ENCODE measurements around the gene PCDHGA11. TPM values are rescaled to one million over a fixed set of nuclear protein-coding genes. Genes with fewer than 3 reads are reported as not detected.
"Not testable (repeated sequence)": the region's sequence is repeated elsewhere in the genome, so short reads cannot be mapped to it uniquely, and the experiment has no call there.

PCDHGA11 gene
- 5.1 TPM for total RNA-seq

DNA sequence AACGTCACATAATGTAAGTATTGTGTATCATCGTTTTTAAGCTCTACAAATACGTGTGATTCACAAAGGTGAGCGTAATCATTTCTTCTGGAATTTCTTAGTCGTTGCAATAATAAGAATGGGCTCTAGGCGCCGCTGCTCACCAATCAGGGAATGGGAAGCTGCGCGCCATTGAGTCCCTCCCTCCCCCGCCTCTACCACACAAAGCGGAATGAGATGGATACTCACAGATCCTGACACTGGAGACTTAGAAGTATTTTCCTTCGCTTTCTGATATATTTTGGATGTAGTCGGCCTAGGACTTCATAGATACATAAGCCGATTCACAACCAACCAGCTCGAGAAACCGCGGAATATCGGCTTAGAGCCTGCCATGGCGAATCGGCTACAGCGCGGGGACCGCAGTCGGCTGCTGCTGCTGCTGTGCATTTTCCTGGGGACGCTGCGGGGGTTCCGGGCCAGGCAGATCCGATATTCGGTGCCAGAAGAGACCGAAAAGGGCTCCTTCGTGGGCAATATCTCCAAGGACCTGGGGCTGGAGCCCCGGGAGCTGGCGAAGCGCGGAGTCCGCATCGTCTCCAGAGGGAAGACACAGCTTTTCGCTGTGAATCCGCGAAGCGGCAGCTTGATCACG, at the start of gene PCDHGA11:
Gene PCDHGA11 (plus strand): TSS at position 197 of the 634 bp plus-strand sequence. CDS start 177 bp downstream, at position 374.
- no peak for DNase-seq (ENCODE audit: low spot score)

DNA sequence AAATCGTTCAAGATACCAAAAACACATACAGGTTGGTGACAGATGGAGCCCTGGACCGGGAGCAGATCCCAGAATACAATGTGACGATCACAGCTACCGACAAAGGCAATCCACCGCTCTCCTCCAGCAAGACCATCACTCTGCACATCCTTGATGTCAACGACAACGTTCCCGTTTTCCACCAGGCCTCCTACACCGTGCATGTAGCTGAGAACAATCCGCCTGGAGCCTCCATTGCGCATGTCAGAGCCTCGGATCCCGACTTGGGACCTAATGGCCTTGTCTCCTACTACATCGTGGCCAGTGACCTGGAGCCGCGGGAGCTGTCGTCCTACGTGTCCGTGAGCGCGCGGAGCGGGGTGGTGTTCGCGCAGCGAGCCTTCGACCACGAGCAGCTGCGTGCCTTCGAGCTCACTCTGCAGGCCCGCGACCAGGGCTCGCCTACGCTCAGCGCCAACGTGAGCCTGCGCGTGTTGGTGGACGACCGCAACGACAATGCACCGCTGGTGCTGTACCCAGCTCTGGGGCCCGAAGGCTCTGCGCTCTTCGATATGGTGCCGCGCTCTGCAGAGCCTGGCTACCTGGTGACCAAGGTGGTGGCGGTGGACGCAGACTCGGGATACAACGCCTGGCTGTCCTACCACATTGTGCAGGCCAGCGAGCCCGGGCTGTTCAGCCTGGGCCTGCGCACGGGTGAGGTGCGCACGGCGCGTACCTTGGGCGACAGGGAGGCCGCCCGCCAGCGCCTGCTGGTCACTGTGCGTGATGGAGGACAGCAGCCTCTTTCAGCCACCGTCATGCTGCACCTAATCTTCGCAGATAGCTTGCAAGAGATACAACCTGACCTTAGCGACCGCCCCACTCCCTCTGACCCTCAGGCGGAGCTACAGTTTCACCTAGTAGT, 49.0 kb upstream of the PCDHGA11 start:
- DNase-seq (ENCODE audit: low spot score): no peak

DNA sequence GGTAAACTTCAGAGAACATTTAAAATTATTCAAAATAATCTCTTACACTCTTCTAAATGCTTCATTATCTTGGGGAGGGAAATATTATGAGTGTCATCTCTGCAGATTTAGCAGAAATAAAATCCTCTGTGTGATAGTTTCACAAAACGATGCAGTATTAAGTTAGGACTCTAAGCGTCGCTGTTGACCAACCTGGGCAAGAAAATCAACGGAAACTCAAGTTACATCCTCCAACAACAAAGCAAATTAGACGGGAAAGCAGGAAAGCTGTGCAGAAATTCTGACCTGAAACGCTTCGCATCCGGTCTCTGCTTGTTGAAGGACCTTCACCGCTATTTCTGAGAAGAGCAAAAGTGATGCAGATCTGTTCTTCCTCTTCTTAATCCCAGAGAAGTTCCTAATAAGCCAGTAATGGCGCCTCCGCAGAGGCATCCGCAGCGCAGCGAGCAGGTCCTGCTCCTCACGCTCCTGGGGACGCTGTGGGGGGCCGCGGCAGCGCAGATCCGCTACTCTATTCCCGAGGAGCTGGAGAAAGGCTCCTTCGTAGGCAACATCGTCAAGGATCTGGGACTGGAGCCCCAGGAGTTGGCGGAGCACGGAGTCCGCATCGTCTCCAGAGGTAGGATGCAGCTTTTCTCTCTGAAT, 47.1 kb upstream of the PCDHGA11 start, which contains the start of gene PCDHGA6:
Gene PCDHGA6 (plus strand): TSS at position 219 of the 645 bp plus-strand sequence. CDS start 193 bp downstream, at position 412.
- no peak for DNase-seq (ENCODE audit: low spot score)

DNA sequence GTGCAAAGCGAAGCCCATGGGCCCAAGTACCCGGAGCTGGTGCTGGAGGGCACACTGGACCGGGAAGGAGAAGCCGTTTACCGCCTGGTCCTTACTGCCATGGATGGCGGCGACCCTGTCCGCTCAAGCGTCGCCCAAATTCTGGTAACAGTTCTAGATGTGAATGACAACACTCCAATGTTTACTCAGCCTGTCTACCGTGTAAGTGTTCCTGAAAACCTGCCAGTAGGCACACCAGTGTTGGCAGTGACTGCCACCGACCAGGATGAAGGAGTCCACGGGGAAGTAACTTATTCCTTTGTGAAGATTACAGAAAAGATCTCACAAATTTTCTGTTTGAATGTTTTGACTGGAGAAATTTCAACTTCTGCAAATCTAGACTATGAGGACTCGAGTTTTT, 46.2 kb upstream of the PCDHGA11 start:
- no peak for DNase-seq (ENCODE audit: low spot score)

DNA sequence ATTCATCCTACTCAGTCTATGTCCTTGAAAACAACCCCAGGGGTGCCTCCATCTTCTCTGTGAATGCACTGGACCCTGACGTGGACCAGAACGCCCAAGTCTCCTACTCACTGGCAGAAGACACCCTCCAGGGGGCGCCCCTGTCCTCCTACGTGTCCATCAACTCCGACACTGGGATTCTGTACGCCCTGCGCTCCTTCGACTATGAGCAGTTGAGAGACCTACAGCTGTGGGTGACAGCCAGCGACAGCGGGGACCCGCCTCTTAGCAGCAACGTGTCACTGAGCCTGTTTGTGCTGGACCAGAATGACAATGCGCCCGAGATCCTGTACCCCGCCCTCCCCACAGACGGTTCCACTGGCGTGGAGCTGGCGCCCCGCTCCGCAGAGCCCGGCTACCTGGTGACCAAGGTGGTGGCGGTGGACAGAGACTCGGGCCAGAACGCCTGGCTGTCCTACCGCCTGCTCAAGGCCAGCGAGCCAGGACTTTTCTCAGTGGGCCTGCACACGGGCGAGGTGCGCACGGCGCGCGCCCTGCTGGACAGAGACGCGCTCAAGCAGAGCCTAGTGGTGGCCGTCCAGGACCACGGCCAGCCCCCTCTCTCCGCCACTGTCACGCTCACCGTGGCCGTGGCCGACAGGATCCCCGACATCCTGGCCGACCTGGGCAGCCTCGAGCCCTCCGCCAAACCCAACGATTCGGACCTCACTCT, 45.3 kb upstream of the PCDHGA11 start:
- DNase-seq (ENCODE audit: low spot score): not testable (repeated sequence)

DNA sequence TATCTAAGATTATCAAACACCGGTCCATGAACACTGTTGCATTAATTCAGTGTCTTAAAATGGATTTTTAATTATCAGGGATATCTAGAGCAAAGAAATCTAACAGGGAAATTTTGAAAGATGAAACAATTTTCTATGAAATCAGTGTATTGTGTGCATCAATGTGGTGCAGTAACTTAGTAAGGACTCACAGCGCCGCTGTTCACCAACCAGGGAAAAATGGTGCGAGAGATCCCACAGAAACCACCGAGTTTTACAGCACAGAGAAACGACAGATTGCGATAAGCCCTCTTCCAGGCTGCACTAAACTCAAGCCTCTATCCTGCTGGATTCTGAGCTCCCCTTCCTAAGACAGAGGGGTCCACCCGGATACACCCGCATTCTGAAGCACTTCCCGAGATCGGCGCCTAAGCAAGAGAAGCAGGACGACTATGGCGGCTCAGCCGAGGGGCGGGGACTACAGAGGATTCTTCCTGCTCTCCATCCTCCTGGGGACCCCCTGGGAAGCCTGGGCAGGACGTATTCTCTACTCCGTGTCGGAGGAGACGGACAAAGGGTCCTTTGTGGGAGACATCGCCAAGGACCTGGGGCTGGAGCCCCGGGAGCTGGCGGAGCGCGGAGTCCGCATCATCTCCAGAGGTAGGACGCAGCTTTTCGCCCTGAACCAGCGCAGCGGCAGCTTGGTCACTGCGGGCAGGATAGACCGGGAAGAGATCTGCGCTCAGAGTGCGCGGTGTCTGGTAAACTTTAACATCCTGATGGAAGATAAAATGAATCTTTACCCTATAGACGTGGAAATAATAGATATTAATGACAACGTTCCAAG, 38.2 kb upstream of the PCDHGA11 start, which contains the start of gene PCDHGA7:
Gene PCDHGA7 (plus strand): TSS at position 274 of the 826 bp plus-strand sequence. CDS start 158 bp downstream, at position 432.
- no peak for DNase-seq (ENCODE audit: low spot score)

DNA sequence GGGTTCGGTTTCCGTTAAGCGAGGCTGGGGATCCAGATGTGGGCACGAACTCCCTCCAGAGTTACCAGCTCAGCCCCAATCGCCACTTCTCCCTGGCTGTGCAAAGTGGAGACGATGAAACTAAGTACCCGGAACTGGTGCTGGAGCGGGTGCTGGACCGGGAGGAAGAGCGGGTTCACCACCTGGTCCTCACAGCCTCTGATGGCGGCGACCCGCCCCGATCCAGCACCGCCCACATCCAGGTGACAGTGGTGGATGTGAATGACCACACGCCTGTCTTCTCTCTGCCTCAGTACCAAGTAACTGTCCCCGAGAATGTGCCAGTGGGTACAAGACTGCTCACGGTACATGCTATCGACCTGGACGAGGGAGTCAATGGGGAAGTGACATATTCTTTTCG, 37.5 kb upstream of the PCDHGA11 start:
- no peak for DNase-seq (ENCODE audit: low spot score)

DNA sequence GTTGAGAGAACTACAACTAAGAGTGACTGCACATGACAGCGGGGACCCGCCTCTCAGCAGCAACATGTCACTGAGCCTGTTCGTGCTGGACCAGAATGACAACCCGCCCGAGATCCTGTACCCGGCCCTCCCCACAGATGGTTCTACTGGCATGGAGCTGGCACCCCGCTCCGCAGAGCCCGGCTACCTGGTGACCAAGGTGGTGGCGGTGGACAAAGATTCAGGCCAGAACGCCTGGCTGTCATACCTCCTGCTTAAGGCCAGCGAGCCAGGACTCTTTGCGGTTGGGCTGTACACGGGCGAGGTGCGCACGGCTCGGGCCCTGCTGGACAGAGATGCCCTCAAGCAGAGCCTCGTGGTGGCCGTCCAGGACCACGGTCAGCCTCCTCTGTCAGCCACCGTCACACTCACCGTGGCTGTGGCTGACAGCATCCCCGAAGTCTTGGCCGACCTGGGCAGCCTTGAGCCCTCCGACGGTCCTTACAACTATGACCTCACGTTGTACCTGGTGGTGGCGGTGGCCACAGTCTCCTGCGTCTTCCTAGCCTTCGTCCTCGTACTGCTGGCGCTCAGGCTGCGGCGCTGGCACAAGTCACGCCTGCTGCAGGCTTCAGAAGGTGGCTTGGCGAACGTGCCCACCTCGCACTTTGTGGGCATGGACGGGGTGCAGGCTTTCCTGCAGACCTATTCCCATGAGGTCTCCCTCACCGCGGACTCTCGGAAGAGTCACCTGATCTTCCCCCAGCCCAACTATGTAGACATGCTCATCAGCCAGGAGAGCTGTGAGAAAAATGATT, 36.2 kb upstream of the PCDHGA11 start:
- no peak for DNase-seq (ENCODE audit: low spot score)

DNA sequence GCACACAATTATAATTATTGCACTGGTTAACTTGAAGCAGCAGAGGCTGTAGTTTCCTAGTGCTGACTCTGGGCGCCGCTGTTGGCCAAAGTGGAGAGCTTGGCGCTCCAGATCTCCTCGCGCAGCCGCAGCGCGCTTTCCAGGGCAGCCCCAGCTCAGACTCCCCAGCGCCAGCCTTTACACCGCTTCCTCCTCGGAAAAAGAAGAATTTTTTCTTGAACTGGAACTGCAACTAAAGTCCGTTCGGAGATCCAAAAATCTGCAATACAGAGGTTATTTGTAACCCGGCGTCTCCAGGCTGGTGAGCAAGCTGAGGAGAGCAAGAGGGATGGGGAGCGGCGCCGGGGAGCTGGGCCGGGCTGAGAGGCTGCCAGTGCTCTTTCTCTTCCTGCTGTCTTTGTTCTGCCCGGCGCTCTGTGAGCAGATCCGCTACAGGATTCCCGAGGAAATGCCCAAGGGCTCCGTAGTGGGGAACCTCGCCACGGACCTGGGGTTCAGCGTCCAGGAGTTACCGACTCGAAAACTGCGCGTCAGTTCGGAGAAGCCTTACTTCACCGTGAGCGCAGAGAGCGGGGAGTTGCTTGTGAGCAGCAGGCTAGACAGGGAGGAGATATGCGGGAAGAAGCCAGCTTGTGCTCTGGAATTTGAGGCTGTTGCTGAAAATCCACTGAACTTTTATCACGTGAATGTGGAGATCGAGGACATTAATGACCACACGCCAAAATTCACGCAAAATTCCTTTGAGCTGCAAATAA, 33.1 kb upstream of the PCDHGA11 start, which contains the start of gene PCDHGB4:
Gene PCDHGB4 (plus strand): TSS at position 142 of the 755 bp plus-strand sequence. CDS start 187 bp downstream, at position 329.
- not testable (repeated sequence) for DNase-seq (ENCODE audit: low spot score)

DNA sequence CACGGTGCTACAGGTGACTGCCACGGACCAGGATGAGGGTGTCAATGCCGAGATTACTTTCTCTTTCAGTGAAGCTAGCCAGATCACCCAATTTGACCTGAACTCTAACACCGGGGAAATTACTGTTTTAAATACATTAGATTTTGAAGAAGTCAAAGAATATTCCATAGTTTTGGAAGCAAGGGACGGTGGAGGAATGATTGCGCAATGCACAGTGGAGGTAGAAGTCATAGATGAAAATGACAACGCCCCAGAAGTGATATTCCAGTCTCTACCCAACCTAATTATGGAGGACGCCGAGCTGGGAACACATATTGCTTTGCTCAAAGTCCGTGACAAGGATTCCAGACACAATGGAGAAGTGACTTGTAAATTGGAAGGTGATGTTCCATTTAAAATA, 32.2 kb upstream of the PCDHGA11 start:
- DNase-seq (ENCODE audit: low spot score): no peak

DNA sequence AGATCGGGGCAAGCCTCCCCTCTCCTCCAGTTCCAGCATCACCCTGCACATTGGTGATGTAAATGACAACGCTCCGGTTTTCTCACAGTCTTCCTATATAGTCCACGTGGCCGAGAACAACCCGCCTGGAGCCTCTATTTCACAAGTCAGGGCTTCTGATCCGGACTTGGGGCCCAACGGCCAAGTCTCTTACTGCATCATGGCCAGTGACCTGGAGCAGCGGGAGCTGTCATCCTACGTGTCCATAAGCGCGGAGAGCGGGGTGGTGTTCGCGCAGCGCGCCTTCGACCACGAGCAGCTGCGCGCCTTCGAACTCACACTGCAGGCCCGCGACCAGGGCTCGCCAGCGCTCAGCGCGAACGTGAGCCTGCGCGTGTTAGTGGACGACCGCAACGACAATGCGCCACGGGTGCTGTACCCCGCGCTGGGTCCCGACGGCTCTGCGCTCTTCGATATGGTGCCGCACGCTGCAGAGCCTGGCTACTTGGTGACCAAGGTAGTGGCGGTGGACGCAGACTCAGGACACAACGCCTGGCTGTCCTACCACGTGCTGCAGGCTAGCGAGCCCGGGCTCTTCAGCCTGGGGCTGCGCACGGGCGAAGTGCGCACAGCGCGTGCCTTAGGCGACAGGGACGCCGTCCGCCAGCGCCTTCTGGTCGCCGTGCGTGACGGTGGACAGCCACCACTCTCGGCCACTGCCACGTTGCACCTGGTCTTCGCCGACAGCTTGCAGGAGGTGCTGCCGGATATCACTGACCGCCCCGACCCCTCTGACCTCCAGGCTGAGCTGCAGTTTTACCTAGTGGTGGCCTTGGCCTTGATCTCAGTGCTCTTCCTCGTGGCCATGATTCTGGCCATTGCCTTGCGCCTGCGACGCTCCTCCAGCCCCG, 31.5 kb upstream of the PCDHGA11 start:
- no peak for DNase-seq (ENCODE audit: low spot score)

DNA sequence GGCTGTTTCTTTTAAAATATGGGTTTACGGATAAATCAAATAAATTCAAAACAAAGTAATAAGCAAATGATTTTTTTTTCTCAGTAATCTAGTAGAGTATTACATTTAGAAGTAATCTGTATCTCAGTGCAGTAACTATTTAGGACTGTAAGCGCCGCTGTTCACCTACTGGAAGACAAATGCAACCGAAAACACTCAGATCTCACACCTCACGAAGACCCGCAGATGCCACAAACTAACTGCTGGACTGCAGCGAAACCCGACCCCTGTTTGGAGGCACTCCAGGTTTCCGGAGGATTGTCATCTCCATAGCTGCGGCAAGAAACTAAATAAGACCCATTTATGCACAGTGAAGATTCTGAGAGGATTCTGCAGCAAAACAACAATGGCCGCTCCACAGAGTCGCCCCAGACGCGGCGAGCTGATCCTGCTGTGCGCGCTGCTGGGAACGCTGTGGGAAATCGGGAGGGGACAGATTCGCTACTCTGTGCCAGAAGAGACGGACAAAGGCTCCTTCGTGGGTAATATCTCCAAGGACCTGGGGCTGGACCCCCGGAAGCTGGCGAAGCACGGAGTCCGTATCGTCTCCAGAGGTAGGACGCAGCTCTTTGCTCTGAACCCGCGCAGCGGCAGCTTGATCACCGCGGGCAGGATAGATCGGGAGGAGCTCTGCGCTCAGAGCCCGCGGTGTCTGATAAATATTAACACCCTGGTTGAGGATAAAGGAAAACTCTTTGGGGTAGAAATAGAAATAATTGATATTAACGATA, 28.2 kb upstream of the PCDHGA11 start, which contains the start of gene PCDHGA8:
Gene PCDHGA8 (plus strand): TSS at position 205 of the 770 bp plus-strand sequence. CDS start 181 bp downstream, at position 386.
- DNase-seq (ENCODE audit: low spot score): no peak

DNA sequence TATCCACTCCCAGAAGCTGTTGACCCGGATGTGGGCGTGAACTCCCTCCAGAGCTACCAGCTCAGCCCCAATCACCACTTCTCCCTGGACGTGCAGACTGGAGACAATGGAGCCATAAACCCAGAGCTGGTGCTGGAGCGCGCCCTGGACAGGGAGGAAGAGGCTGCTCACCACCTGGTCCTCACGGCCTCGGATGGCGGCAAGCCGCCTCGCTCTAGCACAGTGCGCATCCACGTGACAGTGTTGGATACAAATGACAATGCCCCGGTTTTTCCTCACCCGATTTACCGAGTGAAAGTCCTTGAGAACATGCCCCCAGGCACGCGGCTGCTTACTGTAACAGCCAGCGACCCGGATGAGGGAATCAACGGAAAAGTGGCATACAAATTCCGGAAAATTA, 27.6 kb upstream of the PCDHGA11 start:
- DNase-seq (ENCODE audit: low spot score): no peak

DNA sequence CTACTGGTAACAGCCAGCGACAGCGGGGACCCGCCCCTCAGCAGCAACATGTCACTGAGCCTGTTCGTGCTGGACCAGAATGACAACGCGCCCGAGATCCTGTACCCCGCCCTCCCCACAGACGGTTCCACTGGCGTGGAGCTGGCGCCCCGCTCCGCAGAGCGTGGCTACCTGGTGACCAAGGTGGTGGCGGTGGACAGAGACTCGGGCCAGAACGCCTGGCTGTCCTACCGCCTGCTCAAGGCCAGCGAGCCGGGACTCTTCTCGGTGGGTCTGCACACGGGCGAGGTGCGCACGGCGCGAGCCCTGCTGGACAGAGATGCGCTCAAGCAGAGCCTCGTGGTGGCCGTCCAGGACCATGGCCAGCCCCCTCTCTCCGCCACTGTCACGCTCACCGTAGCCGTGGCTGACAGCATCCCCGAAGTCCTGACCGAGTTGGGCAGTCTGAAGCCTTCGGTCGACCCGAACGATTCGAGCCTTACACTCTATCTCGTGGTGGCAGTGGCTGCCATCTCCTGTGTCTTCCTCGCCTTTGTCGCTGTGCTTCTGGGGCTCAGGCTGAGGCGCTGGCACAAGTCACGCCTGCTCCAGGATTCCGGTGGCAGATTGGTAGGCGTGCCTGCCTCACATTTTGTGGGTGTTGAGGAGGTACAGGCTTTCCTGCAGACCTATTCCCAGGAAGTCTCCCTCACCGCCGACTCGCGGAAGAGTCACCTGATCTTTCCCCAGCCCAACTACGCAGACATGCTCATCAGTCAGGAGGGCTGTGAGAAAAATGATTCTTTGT, 26.3 kb upstream of the PCDHGA11 start:
- not testable (repeated sequence) for DNase-seq (ENCODE audit: low spot score)

DNA sequence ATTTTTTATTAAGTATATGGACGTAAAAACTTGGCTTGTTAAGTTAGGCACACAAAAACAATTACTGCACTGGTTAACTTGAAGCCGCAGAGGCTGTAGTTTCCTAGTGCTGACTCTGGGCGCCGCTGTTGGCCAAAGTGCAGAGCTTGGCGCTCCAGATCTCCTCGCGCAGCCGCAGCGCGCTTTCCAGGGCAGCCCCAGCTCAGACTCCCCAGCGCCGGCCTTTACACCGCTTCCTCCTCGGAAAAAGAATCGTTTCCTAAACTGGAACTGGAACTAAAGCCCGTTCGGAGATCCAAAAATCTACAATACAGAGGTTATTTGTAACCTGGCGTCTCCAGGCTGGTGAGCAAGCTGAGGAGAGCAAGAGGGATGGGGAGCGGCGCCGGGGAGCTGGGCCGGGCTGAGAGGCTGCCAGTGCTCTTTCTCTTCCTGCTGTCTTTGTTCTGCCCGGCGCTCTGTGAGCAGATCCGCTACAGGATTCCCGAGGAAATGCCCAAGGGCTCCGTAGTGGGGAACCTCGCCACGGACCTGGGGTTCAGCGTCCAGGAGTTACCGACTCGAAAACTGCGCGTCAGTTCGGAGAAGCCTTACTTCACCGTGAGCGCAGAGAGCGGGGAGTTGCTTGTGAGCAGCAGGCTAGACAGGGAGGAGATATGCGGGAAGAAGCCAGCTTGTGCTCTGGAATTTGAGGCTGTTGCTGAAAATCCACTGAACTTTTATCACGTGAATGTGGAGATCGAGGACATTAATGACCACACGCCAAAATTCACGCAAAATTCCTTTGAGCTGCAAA, 22.9 kb upstream of the PCDHGA11 start, which contains the start of gene PCDHGB5:
Gene PCDHGB5 (plus strand): TSS at position 192 of the 796 bp plus-strand sequence. CDS start 181 bp downstream, at position 373.
- not testable (repeated sequence) for DNase-seq (ENCODE audit: low spot score)

Measured in ureter (tissue), 1 donor.